Measurements from ENCODE around the gene ADGRL3. TPM values are rescaled to one million over a fixed set of nuclear protein-coding genes. Genes with fewer than 3 reads are reported as not detected.
"Not testable (repeated sequence)": the region's sequence is repeated elsewhere in the genome, so short reads cannot be mapped to it uniquely, and the experiment has no call there.

The ADGRL3 gene
- total RNA-seq, 1 experiment from 2014 or later, result 1.8 TPM

- DNase-seq (ENCODE audit: extremely low read depth, low read depth), result no peak
Observed at GRCh38 chr4:61336488-61336887, 136.4 kb downstream of the ADGRL3 start.

DNA sequence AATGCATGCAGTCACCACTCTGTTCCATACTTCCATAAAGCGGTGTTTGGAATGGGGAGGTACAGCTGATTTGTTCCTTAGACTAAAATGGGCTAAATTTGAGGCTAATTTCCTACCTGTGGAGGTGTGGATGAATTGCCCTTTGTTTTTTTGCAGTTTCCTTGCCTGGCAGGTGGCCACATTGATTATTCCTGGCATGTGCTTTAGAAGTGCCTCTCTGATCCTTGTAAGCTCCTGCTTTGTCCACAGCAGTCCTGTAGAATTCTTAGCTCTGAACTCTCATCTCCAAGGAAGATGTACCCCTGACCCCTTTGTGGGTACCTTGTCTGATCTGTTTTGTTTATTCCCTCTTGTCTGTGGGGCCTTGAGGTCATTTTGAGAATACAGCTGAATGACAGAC lies 136.8 kb downstream of the ADGRL3 start:
- no peak for DNase-seq (ENCODE audit: extremely low read depth, low read depth)

DNA sequence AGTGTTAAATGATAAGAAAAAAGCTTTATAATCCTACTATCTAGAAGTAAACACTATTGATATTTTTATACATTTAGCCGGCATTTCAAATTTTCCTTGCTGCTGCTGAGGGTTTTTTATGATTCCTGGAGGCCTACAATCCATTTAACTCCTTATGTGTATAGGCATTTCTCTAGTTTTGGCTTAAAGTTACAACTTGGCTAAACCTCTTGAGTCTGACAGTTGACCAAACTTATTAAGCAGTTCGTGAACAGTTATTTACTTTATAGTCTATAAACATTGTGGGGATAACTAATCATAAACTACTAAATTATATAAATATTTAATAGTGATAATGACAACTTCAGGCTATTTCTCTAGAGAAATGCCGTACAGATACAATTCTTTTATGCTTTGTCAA lies 141.9 kb downstream of the ADGRL3 start:
- DNase-seq (ENCODE audit: extremely low read depth, low read depth), result no peak

DNA sequence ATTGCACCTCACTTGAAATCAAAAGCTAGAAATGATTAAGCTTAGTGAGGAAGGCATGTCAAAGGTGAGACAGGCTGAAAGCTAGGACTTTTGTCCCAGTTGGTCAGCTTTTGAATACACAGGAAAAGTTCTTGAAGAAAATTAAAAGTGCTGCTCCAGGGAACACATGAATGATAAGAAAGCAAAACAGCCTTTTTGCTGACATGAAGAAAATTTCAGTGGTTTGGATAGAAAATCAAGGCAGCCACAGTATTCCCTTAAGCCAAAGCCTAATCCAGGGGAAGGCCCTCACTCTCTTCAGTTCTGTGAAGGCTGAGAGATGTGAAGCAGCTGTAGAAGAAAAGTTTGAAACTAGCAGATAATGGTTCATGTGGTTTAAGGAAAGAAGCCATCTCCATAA lies 150.8 kb downstream of the ADGRL3 start:
- DNase-seq (ENCODE audit: extremely low read depth, low read depth), result no peak

- no peak for DNase-seq (ENCODE audit: extremely low read depth, low read depth)
Observed at GRCh38 chr4:61356696-61357095, 156.6 kb downstream of the ADGRL3 start.

- no peak for DNase-seq (ENCODE audit: extremely low read depth, low read depth)
Observed at GRCh38 chr4:61359301-61359700, 159.2 kb downstream of the ADGRL3 start.

DNA sequence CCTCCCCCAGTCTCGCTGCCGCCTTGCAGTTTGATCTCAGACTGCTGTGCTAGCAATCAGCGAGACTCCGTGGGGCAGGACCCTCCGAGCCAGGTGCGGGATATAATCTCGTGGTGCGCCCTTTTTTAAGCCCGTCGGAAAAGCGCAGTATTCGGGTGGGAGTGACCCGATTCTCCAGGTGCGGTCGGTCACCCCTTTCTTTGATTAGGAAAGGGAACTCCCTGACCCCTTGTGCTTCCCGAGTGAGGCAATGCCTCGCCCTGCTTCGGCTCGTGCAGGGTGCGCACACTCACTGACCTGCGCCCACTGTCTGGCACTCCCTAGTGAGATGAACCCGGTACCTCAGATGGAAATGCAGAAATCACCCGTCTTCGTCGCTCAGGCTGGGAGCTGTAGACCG lies 172.7 kb downstream of the ADGRL3 start:
- not testable (repeated sequence) for DNase-seq (ENCODE audit: extremely low read depth, low read depth)

GRCh38 chr4:61373901-61374440 lies 173.8 kb downstream of the ADGRL3 start:
- DNase-seq (ENCODE audit: extremely low read depth, low read depth), result no peak

DNA sequence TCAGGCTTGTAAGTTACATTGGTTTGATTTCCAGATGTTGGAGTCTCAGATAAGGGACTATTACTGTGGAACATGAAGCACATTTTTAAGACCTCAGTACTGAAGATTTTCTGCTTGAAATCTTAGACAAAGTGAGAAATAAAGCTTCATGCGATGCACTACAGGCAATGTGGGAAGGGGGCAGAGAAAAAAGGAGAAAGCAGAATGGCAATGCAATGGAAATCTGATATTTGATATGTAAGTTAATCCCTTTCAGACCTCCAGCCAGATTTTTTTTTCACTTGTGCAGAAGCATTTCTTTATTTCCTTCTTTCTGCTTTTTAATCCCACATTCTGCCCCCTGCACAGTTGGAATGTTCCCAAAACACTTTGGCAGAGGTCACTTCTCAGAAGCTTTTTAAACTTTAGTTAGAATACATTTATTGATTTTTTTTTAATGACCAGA lies 174.3 kb downstream of the ADGRL3 start:
- DNase-seq (ENCODE audit: extremely low read depth, low read depth), result no peak

DNA sequence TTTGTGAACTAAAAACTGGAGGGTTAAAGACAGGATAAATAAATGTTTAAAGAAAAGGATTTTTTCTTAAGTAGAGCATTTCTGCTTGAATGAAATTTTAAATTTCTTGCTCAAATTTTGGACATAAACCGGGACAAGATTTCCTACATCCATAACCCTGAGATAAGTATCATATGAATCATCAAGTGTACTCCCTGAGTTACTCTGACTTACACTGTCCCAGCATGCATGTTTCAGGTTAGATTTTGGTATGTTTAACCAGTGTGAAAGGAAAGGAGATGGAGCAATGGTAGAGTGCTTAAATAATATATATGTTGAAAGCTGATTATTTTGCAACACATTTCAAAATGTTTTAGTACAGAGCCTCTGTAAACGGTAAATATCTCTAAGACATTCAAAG lies 175.2 kb downstream of the ADGRL3 start:
- no peak for DNase-seq (ENCODE audit: extremely low read depth, low read depth)

DNA sequence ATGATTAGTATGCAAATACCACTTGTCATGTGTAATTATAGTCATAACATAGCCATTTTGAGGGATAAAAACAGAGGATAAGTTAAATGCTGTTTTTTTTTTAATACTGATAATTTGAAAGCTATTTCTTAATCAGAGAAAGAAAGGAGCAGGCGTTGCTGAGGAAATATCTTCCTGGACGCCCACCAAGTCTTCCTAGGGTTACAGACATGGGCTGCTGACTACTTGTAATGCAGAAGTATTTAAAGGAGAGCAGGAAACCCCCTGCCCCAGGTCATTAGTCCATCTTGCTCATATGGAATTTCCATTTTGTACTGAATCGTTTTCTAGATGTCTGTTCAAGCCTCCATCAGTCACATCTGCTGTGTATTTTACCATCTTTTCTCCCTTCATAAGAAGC lies 176.2 kb downstream of the ADGRL3 start:
- no peak for DNase-seq (ENCODE audit: extremely low read depth, low read depth)

- DNase-seq (ENCODE audit: extremely low read depth, low read depth), result no peak
Observed at GRCh38 chr4:61379406-61379805, 179.3 kb downstream of the ADGRL3 start.

DNA sequence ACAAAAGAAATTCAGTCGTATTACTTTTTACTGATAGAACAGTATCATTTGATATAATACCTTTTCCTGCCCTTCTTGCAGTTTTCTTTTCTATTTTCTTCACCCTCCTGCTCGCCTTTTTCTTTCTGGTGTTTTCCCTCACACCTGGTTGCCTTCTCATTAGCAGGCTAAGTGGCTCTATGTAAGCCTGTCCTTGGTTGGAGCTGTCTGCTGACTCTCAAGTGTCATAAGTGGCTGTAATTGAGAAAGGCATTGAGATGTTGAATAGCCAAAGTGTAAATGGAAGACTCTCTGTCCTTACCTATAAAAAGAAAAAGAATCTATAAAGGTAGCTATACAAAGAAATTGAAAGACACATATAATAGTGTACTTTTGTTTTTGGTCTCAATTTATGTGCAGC lies 180.7 kb downstream of the ADGRL3 start:
- no peak for DNase-seq (ENCODE audit: extremely low read depth, low read depth)

GRCh38 chr4:61385256-61385655 lies 185.1 kb downstream of the ADGRL3 start:
- no peak for DNase-seq (ENCODE audit: extremely low read depth, low read depth)

GRCh38 chr4:61387372-61387771 lies 187.2 kb downstream of the ADGRL3 start:
- DNase-seq (ENCODE audit: extremely low read depth, low read depth), result not testable (repeated sequence)

DNA sequence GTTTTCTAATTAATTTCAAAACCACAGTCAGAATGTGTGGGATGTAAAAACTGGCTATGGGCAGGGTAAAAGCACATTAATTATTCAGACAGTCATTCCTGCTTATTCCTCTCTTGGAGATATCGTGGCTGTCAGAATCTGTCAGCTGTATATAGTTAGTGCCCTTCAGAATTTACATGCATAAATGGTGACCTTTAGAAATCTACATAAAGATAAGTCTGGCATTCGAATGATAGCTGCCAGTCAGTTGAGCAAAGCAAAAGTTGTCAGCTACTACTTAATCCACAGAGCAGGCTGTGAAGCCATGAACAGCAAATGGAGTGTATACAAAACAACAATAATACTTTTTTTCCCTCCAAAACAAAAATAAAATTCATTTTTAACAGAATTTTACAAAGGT lies 189.5 kb downstream of the ADGRL3 start:
- no peak for DNase-seq (ENCODE audit: extremely low read depth, low read depth)

DNA sequence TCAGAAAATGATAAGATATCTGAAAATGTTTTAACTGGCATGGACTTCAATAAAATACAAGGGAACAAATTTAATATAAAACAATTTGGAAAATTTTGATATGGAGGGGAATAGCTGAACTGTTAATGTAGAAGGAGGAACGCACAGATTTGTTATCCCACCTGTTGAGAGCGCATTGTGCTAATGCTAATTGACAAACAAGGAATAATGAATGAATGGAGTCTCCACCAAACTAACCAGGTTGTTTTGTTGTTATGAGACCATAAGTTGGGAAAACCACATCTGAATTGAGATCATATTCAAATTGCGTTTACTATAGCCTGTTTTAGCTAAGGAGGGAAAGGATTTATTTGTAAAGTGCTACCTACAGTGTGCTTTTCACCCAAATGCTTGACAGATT lies 195.6 kb downstream of the ADGRL3 start:
- DNase-seq (ENCODE audit: extremely low read depth, low read depth), result no peak

DNA sequence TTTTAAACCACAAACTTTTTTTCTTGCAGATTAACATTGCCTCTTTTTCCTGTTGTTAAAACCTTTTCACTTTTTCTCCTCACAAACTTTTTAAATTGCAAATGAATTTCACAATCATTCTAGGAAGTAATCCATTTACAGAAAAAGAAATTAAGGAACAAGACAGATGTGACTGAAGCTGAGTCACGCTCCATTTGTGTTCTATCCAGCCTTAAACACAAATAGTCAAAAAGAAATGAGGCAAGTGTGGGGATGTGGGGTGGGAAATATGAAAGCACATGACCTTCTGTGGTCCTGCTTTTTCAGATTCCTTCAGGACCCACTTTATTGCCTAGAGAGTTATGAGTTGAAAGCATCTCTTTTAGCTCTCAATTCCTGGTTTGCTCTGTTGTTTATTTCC lies 197.0 kb downstream of the ADGRL3 start:
- no peak for DNase-seq (ENCODE audit: extremely low read depth, low read depth)

GRCh38 chr4:61400439-61401038 lies 200.4 kb downstream of the ADGRL3 start:
- DNase-seq (ENCODE audit: extremely low read depth, low read depth), result no peak

DNA sequence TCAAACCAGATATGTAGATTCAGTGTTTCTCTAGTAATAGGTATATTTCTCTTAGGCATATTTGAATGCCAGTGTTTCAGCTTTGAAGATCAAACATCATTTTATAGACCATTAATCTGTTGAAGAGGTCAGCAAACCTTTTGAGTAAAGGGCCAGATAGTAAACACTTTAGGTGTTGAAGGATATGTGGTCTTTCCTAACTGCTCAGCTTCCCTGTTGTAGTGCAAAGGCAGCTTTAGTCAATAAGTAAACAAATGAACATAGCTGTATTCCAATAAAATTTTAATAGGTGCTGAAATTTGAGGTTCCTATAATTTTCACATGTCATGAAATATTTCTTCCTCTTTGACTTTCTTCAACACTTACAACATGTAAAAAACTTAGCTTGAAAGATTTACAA lies 201.6 kb downstream of the ADGRL3 start:
- no peak for DNase-seq (ENCODE audit: extremely low read depth, low read depth)

- DNase-seq (ENCODE audit: extremely low read depth, low read depth), result no peak
Observed at GRCh38 chr4:61405307-61405706, 205.2 kb downstream of the ADGRL3 start.

GRCh38 chr4:61406677-61407076 lies 206.6 kb downstream of the ADGRL3 start:
- DNase-seq (ENCODE audit: extremely low read depth, low read depth), result no peak
